ENCODE data around the gene CYP26C1.

The CYP26C1 gene

GRCh38 chr10:93113042-93113441 is 52.4 kb downstream of the CYP26C1 start:
- DNase-seq (ENCODE audit: low read depth in 2 of 2) = no peak

GRCh38 chr10:93115661-93116383 is 55.2 kb downstream of the CYP26C1 start:
- peak; percentile 38 to 62 for DNase-seq (ENCODE audit: low read depth in 2 of 2)

All from stimulated activated CD4-positive, alpha-beta T cell treated with anti-CD3 and anti-CD28 coated beads, Interleukin-15, amount 100 ng/mL, for 48 hours (primary cell).